Spleen (tissue), 7 donors: Measurements from ENCODE around the gene CBLL1.

Experiments used
- POLR2AphosphoS5 ChIP-seq, 3 donors: sonication (generic); formaldehyde crosslinking; IDR thresholded peaks; one replicate each; pipeline ENCODE4 v1.5.1; 2017; ENCODE audit warnings: antibody characterized with exemption in 3 of 3
- TF ChIP-seq, protein P1 (sequence below), 11 experiments: fragments of 200-600 bp in 7 of 11; fragments of 450-650 bp in 4 of 11; sonication (generic) in 4 of 11; IDR thresholded peaks in 8 of 11; conservative IDR thresholded peaks in 3 of 11; 1 replicate in 7 of 11; 2 replicates in 4 of 11; pipeline versions ENCODE4 v1.4.0 to v1.8.0; 2016 to 2021; ENCODE audit warnings: antibody characterized with exemption in 11 of 11, inconsistent platforms in 4 of 11, mild to moderate bottlenecking in 1 of 11
- donor health status: DM: no; HTN: no; CAD: no; lungs with moderate emphysema.
- donor health status: DM: no; HTN: no; CAD: no.
- donor health status: DM: no; HTN: no; CAD: no.

- TF ChIP-seq, protein P1, sequence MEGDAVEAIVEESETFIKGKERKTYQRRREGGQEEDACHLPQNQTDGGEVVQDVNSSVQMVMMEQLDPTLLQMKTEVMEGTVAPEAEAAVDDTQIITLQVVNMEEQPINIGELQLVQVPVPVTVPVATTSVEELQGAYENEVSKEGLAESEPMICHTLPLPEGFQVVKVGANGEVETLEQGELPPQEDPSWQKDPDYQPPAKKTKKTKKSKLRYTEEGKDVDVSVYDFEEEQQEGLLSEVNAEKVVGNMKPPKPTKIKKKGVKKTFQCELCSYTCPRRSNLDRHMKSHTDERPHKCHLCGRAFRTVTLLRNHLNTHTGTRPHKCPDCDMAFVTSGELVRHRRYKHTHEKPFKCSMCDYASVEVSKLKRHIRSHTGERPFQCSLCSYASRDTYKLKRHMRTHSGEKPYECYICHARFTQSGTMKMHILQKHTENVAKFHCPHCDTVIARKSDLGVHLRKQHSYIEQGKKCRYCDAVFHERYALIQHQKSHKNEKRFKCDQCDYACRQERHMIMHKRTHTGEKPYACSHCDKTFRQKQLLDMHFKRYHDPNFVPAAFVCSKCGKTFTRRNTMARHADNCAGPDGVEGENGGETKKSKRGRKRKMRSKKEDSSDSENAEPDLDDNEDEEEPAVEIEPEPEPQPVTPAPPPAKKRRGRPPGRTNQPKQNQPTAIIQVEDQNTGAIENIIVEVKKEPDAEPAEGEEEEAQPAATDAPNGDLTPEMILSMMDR (IDR thresholded peaks at IDR 0.05 in 8 of 11, conservative IDR thresholded peaks at IDR 0.05 in 3 of 11) = no peak
- TF ChIP-seq POLR2AphosphoS5 (IDR thresholded peaks at IDR 0.05) = no peak
Observed at GRCh38 chr7:107788662-107789061, 44.7 kb downstream of the CBLL1 start.
